GM15510 (cell line): ENCODE measurements around the gene GALNTL6.

Experiments used
- POLR2A ChIP-seq: IDR thresholded peaks from 3 replicates; pipeline ENCODE4 v1.6.1; 2011; ENCODE audit warnings: borderline replicate concordance; ENCODE audit not compliant: insufficient read length; ENCODE audit errors: extremely low read depth

Gene GALNTL6

DNA sequence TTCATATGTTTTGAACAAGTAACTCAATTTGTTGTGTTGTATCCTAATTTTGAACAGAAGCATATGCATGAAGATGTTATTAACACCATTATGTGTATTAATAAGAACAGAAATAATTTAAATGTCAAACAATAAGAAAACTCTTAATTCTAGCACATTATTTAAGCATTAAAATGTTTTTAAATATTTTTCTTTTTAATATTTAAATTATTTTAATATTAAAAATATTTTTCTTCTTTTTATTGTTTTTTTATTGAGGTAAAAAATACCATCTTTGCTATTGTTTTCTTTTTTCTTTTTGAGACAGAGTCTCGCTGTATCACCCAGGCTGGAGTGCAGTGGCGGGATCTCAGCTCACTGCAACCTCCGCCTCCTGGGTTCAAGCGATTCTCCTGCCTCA lies 914.4 kb downstream of the GALNTL6 start:
- TF ChIP-seq POLR2A: no peak

DNA sequence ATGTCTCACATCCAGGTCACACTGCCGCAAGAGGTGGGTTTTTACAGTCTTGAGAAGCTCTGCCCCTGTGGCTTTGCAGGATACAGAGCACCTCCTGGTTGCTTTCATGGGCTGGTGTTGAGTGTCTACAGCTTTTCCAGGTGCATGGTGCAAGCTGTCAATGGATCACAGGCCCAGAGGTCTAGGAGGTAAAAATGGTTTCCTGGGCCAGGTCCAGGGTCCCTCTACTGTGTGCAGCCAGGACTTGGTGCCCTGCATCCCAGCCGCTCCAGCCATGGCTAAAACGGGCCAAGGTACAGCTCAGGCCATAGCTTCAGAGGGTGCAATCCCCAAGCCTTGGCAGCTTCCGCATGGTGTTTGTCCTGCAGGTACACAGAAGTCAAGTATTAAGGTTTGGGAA lies 921.4 kb downstream of the GALNTL6 start:
- TF ChIP-seq POLR2A: no peak

DNA sequence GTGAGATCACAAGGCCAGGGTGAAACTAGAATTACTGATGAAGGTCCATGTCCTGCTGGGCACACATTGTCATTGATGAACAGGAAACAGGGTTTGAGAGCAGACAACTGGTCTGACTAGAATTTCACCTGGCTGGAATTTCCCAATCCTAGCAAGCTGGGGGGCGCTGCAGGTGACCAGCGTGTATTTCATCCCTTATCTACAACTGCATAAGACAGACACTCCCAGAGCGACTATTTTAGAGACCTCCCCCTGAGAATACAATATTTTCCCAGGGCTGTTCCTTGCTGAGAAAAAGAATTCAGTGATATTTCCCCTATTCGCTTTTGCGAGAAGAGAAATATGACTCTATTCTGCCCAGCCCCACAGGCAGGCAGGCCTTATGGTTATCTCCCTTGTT lies 922.8 kb downstream of the GALNTL6 start:
- TF ChIP-seq POLR2A: no peak

DNA sequence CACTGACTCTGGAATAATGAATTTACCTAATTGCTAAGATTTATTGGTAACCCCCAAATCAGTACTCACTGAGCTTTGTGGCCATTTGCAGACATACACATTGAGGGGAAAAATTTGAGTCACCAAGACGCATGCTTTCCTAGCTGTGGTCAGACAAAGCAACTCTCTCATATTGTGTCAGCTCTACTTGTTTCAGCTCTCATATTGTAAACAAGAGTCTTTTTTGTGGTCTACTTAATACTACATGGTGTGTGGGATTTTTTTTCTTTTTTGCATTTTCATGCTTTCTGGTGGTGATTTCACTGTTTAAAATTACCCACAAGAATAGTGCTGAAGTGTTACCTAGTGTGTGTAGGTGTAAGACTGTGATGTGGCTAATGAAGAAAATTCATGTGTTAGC lies 927.2 kb downstream of the GALNTL6 start:
- TF ChIP-seq POLR2A: no peak

DNA sequence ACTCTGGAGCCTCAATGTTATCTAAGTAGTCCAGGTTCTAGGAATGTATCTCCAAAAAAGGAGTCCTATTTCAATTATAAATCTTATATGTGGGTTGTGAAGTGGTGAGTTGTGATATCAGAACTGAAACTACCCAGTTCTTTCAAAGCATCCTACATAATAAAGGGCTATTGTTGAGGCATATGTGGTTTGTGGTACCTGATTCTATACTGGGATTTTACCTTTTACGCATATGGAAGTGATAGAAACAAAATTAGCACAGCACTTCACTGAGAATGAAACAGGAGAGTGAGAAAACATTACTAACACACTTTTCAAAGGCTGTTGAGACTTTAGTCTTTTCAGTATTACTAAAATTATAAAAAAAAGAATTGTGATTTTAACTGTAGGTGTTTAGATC lies 937.7 kb downstream of the GALNTL6 start:
- TF ChIP-seq POLR2A: no peak

DNA sequence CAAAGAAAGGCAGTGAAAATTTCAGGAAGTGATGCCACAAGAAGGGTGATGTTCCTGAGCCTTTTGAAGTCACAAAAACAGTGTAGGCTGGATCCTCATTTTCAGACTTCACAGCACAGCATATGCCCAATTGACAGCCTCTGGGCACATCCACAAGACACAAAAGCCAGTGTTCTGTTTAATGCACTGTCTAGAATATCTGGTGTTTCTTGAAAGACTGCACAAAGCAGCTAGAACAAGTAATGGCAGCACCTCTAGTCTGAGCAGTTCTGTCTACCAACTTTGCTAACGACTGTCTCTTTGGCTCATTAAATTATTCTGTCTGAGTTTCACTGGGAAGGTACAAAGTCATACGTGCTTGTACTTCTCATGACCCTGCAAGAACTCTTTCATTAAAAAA lies 938.3 kb downstream of the GALNTL6 start:
- no peak for TF ChIP-seq POLR2A

DNA sequence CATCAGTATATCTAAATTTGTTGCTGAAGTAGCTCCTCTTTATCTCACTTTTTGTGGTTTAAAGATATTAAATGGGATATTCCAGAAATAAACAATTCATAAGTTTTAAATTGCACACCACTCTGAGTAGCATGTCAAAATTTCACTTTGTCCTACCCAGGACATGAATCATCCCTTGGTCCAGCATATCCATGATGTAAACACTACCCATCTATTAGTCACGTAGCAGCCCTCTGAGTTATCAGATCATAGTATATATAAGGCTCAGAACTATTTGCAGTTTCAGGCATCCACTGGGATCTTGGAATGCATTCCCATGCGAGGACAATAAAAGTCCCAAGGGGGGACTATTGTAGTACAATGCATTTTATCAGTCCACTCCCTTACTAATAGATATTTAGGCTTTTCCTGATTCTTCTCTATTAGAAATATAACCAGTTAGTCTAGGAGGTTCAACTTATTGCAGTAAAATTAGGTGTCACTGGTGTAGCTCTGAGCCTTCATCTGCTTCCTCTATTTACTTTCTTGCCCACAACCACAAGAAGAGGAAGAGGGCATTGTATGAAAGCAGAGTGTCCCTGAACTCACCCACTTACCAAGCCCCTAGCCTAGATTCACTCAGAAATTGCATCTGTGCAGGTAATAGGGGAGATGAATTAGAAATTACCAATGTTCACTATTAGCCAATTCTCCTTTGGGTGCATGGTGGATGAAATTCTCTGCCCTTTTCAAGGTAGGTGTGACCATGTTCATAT lies 945.6 kb downstream of the GALNTL6 start:
- no peak for TF ChIP-seq POLR2A

DNA sequence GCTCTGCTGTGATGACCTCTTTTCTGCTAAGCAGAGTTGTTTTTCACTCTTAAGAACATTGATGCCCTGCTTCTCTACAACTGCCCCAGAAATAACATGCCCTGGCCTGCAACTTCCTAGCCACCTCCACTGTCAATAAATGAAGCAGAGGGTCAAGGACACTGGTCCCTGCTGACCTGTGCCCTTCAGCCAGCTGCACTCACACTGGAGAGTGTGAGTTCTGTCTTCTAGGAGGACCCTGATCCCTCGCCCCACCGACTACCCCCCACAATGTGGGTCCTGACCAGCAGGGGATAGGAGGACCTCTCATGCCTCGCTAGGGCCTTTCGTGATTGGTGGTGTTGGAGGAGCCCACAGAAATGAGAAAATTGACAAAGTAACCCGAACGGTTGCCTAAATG lies 947.3 kb downstream of the GALNTL6 start:
- TF ChIP-seq POLR2A: no peak

DNA sequence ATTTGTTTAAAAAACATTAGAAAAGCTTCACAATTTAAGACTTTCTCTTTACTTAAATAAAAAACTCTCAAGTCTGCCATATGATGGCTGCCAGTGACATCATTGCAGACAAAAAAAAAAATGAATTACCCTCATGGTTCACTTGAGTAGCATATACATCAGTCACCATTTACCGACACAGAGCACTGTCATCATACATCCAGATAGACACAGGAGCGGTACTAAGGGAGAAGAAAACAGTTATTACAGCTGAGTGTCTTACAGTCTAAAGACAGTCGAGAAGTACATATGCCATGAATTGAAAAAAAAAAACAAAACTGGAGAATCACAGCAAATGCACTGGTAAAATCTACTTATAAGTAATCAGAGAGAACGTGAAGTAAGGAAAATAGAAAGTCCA lies 949.7 kb downstream of the GALNTL6 start:
- TF ChIP-seq POLR2A: no peak

DNA sequence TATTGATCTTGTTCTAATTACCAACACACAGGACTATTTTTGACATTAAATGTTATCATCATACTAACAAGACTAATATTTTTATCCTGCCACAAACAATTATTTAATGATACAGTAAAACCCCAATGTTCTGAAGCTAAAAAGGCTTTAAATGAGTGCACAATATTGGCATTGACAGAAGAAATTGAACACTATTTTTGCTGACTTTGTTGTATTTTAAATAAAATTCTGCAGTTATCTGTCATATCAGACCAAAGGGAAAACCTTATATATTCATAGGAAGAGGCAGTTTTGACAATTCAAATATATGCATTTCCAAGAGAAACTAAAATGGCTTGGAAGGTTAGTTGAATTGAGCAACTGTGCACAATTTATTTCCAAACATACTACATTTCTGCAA lies 957.6 kb downstream of the GALNTL6 start:
- TF ChIP-seq POLR2A: no peak

DNA sequence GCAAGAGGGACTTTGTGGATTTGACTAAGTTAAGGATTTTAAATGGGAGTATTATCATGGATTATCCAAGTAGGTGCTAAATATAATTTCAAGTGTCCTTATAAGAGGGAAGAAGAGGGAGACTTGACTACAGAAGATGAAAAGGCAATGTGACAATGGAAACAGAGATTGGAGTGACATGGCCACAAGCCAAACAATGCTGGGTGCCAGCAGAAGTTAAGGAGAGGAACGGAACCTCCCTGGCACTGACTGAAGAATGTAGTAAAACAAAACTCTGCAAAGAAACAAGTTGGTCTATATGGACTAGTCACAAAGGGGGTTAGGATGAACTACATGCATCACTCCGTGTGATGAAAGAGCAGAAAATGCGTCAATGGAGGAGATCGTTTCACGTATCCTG lies 959.6 kb downstream of the GALNTL6 start:
- no peak for TF ChIP-seq POLR2A

DNA sequence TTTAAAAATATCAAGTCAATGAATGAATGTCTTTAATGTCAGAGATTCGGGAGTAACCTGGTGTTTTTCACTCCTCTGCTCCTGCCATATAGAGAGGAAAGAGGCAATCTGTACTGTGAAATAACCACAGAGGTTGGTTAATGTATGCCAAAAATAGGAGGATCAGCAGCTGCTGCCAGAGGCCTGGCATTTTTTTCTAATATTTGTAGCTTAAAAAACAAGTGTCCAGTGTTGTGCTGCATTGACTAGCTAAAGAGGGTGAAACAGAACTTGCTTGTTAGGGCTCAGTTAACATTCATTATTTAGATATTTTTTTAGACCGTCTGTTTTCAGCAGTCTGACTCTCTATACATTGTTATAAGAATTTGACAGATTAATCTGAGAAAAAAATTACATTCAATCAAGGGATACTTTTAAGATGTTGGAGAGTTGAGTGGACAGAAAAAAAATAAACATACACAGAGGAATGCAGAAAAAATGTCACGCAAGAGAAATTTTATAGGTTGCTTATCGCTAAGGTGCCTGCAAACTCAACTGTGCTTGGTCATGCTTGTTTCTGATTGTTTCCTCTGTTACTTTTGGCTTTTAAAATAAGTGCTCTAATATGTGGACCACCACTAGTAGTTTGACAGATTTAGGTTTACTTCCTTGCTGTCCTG lies 963.1 kb downstream of the GALNTL6 start:
- TF ChIP-seq POLR2A: no peak

DNA sequence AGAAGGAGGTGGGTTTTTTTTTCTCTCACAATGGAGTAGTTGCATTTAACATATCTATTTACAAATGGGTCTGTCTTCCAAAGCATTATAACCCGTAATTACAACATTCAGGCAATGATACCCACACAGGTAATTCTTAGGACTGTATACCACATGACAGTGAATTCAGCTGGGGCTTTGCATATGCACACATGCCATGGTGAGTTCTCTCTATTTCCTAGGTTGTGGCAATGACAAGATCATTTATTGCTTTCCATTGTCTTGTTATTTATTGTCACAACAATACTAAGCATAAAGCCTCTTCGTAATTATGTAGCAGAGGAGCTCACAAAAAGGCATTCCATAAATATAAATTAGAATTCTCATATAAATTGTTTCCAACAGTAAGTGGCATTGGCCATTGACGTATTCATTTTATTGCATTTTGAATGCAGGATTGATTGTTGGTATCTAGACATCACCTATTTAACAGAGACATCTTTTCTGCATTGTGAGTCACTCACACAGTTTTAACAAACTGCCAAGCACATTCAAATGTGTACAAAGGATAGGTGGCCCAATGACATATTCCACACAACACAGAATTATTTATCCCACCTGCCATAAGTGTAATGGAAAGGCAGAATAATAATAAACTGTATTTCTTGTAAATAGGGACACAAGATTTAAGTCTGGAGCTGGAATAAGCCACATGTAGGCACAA lies 964.7 kb downstream of the GALNTL6 start:
- TF ChIP-seq POLR2A: no peak

DNA sequence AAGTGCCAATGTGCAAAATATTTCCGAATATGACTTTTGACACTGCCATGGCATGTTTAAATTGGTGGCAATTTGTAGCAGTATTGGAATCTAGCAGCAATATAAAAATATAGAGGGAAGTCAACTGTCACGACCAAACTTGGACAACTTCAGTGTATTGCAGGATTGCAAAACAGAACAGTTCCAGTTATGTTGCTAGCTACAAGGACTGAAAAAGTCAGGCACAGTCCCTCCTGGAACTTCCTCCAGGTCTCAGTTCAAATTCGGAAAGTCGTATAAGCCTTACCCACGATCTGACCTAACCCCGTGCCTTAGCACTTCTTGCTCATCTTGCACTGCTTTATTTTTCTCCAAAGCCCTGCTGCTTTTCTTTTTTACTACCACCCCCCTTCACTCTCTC lies 965.4 kb downstream of the GALNTL6 start:
- no peak for TF ChIP-seq POLR2A

DNA sequence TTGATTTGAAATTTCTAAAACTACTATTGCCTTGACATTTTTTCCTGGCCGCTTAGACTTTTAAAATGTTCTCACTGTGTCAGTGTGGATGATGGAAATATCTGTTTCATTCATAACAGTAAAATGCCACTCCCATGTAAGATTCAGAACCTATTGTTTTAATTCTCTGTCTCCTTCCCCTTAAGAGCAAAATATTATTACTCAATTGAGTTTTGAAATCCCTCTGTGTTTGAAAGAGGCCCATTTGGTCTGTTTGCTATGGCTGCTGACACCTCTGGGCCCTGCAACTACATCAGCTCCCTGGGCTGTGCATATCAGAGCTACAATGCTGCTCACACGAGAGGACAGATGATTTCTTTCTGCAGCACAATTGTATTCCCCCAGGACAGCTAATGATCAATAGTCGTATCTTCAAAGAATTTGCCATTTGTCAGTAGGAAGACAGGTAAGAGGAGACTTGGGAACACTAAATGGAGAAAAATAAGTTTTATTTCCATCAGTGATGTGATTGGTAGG lies 967.4 kb downstream of the GALNTL6 start:
- TF ChIP-seq POLR2A: no peak

DNA sequence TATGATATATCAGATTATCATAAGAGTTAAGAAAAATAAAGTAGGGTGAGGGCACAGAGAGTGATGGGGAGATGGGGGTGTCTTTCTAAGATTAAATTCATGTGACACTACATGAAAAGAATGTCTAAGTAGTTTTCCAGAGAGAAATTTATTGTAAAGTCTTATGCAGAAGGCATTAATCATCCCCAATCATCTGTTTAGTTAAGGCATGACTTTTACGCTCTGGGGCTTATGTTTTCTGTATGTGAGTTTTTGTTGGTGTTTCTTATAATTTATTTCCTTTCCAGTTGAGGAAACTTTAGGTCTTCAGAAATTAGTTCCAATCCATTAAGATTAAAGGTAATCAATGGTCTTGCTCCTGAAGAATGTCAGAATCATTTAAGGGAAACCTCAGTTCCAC lies 972.4 kb downstream of the GALNTL6 start:
- TF ChIP-seq POLR2A: no peak

DNA sequence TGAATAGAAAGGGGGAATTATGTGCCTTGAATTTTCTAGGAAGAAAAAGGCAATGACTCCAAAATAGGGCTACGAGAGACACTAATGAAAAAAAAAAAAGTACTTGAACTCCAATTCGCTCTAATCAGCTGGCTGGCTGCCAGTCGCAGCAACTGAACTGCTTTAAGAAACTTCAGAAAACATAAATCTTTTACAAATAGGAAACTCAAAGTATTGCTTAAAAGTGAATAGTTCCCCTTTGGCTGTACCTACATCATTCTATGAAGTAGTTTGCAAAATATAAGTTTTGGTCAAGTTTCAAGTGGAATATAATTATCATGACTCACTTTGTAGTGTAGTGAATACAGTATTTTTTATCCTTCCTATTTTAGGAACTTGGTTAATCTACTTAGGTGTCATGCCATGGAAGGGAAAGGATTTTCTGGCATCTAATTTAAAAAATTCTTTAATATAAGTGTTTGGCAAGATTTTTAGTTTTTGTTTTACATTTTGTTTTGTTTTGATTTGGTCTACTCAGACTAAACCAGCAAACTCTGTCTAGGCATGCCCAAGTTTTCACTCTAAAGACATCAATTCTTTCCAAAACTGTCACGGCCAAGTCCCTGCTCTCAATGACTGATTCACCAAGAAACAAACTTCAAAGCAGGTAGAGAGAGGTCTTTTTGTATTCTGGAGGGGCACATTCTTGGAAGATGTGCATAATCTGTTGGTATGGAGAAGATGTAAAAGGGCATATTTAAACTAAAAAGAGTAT lies 973.0 kb downstream of the GALNTL6 start:
- TF ChIP-seq POLR2A: no peak
